Keratinocyte (primary cell): Measurements from ENCODE around the gene MC4R.
"Not testable (repeated sequence)": the region's sequence is repeated elsewhere in the genome, so short reads cannot be mapped to it uniquely, and the experiment has no call there.

Source experiments
- CTCF ChIP-seq, 3 experiments: IDR thresholded peaks in 1 of 3; conservative IDR thresholded peaks in 1 of 3; optimal IDR thresholded peaks in 1 of 3; 2 replicates in 2 of 3; 3 replicates in 1 of 3; pipeline versions ENCODE3 to v1.5.1; 2011; ENCODE audit warnings: low read length in 3 of 3, mild to moderate bottlenecking in 3 of 3, moderate library complexity in 2 of 3, control low read depth in 1 of 3, inconsistent platforms in 1 of 3; ENCODE audit not compliant: insufficient read depth in 2 of 3; ENCODE audit errors: extremely low read depth in 1 of 3
- EZH2 ChIP-seq: IDR thresholded peaks from one replicate; pipeline ENCODE4 v1.6.1; 2012; ENCODE audit warnings: inconsistent platforms, mild to moderate bottlenecking, low read length, moderate library complexity

- TF ChIP-seq CTCF (optimal IDR thresholded peaks at IDR 0.05 in 1 of 3, IDR thresholded peaks at IDR 0.05 in 1 of 3, conservative IDR thresholded peaks at IDR 0.05 in 1 of 3; ENCODE audit: extremely low read depth in 1 of 3, insufficient read depth in 2 of 3, low read length in 3 of 3); EZH2: not testable (repeated sequence)
Measured at GRCh38 chr18:60422306-60422705, 49.7 kb upstream of the MC4R start.
